ENCODE measurements around the gene GPRC5C. TPM values are rescaled to one million over a fixed set of nuclear protein-coding genes. Genes with fewer than 3 reads are reported as not detected.
A peak's percentile ranks its signal among the peaks of the same experiment; 100 is the strongest.

The GPRC5C gene
- total RNA-seq, 1 donor from 2014 or later = not detected

GRCh38 chr17:74452841-74453661 lies 21.2 kb downstream of the GPRC5C start:
- Mint-ChIP-seq H3K9me3 (no peaks in the 10 kb centered on the region), H3K36me3 (ENCODE audit: low read depth) (no peaks in the 10 kb centered on the region), H3K4me3 (peak overlapping the region; percentile 46), H3K27ac (no peak overlapping the region), H3K27me3 (ENCODE audit: insufficient read depth) (peaks cover 14% of the 10 kb centered on the region), H3K4me1 (ENCODE audit: low read depth) (peaks cover 20% of the 10 kb centered on the region)
- intact Hi-C loops (cut with micrococcal nuclease) = no loop called here
- DNase-seq (ENCODE audit: low spot score) = no peak

GRCh38 chr17:74453665-74454196 lies 21.8 kb downstream of the GPRC5C start:
- H3K4me1 Mint-ChIP-seq (ENCODE audit: low read depth) = peaks cover 25% of the 10 kb centered on the region
- no peak overlapping the region for H3K27ac Mint-ChIP-seq
- peaks cover 14% of the 10 kb centered on the region for H3K27me3 Mint-ChIP-seq (ENCODE audit: insufficient read depth)
- H3K36me3 Mint-ChIP-seq (ENCODE audit: low read depth) = no peaks in the 10 kb centered on the region
- intact Hi-C loops (cut with micrococcal nuclease) = loop anchor here (1.0 kb wide), 1 partner anchor 13 kb away; the partner anchor contains the start of gene CD300A
- H3K4me3 Mint-ChIP-seq = no peak overlapping the region
- H3K9me3 Mint-ChIP-seq = no peaks in the 10 kb centered on the region
- peak; percentile 64 for DNase-seq (ENCODE audit: low spot score)

DNA sequence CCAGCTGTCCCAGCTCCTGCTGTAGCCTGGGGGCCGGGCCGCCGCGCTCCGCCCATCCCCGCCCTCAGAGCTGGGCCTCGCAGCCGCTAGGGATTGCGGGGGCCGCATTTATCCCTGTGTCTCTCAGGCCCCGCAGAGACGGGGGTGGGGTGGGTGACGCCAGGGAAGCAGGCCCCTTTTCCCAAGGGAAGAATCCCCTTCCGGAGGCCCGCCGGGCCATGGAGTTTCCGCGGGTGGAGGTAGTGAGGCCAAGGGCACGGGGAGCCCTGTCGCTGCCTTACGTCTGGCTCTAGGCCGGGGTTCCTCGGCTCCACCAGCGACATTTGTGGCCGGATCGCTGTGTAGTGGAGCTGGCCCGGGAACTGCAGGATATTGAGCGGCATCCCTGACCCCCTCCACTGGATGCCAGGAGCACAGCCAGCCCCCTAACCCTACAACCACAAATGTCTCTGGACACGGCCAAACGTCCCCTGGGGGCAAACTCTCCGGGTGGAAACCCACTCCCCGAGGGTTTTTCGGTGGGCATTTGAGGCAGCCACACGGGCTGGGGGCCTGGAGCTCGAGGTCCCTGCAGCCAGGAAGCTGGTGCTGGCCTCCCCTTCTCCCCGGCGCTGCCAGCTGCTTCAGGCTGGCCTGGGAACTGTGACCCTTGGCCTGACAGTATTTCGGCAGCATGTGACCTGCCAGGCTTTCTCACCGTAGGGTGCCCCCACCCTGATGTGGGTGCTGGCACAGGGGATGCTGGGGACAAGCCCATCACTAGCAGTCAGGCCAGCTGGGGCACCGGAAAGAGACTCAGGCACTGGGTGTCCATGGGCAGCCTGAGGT lies 22.5 kb downstream of the GPRC5C start:
- no peak for DNase-seq (ENCODE audit: low spot score)
- intact Hi-C loops (cut with micrococcal nuclease) = loop anchor here (1.0 kb wide), 1 partner anchor 12 kb away; the partner anchor contains the start of gene CD300A
- Mint-ChIP-seq H3K4me3 (peak overlapping the region; percentile 15), H3K9me3 (no peaks in the 10 kb centered on the region), H3K27me3 (ENCODE audit: insufficient read depth) (peaks cover 14% of the 10 kb centered on the region), H3K4me1 (ENCODE audit: low read depth) (peaks cover 29% of the 10 kb centered on the region), H3K27ac (no peak overlapping the region), H3K36me3 (ENCODE audit: low read depth) (no peaks in the 10 kb centered on the region)

DNA sequence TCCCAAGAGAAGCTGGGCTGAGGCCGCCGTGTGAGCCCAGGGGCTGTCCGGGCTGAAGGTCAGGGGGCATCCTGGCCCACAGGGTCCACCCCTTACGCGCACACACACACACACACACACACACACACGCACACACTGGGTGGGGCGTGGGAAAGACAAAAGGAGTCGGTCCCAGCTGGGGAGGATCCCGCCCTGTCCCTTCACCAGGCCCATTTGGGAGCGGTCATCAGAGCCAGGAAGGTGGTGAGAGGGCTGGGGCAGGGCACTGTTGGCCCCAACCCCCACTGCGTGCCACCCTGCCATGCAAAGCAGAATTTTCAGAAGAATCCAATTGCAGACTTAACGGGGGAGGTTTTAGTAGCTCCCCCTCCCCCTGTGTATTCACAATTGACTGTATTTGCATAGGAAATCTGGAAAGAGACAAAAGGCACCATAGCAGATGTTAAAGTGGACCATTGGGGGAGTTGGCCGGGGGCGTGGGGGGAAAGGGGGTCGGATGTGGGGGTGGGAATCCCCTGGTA lies 23.2 kb downstream of the GPRC5C start:
- Mint-ChIP-seq H3K4me3 (no peak overlapping the region), H3K9me3 (no peaks in the 10 kb centered on the region), H3K36me3 (ENCODE audit: low read depth) (no peaks in the 10 kb centered on the region), H3K27ac (no peak overlapping the region), H3K27me3 (ENCODE audit: insufficient read depth) (peaks cover 14% of the 10 kb centered on the region), H3K4me1 (ENCODE audit: low read depth) (peaks cover 32% of the 10 kb centered on the region)
- intact Hi-C loops (cut with micrococcal nuclease) = no loop called here
- no peak for DNase-seq (ENCODE audit: low spot score)

GRCh38 chr17:74455821-74456220 lies 23.9 kb downstream of the GPRC5C start:
- no peak for DNase-seq (ENCODE audit: low spot score)
- no peak overlapping the region for H3K4me3 Mint-ChIP-seq
- H3K27ac Mint-ChIP-seq = no peak overlapping the region
- H3K9me3 Mint-ChIP-seq = no peaks in the 10 kb centered on the region
- peaks cover 34% of the 10 kb centered on the region for H3K4me1 Mint-ChIP-seq (ENCODE audit: low read depth)
- H3K36me3 Mint-ChIP-seq (ENCODE audit: low read depth) = no peaks in the 10 kb centered on the region
- H3K27me3 Mint-ChIP-seq (ENCODE audit: insufficient read depth) = peaks cover 14% of the 10 kb centered on the region
- intact Hi-C loops (cut with micrococcal nuclease) = no loop called here

DNA sequence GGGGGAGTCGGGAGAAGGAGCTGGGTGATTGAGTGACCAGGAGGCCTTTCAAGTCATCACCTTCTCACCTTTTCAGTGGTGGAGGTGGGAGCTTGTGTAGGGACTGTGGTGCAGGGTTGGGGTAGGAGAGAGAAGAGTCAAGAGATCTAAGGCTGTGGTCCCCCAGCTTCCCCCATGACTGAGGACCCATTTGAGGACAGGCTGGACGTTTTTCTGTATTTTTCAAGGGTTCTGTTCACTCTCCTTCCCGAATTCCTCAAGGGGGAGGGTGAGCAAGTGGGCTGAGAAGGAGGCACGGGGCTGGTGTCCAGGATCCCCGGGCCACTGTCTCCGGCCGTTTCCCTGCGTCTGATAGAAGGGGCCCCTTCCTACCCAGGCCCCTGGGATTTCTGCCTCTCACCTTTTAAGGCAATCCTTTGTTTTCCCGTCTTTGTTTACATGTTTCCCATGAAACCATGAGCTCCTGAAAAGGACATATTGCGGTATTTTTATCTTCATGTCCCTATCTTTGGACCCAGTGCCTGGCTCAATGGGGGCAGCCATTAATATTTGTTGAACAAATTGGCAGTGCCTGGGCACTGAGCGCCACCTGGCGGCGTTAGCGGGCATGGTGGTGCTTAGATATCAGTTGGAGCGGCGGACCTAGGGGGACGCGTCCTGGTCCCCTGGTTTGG lies 25.4 kb downstream of the GPRC5C start:
- intact Hi-C loops (cut with micrococcal nuclease) = loop anchor here (1.0 kb wide), 5 partner anchors 36 to 244 kb away; partner anchors contain the start of gene TTYH2
- H3K27ac Mint-ChIP-seq = peak overlapping the region; percentile 23
- H3K4me3 Mint-ChIP-seq = no peak overlapping the region
- peaks cover 28% of the 10 kb centered on the region for H3K4me1 Mint-ChIP-seq (ENCODE audit: low read depth)
- peak; percentile 54 for DNase-seq (ENCODE audit: low spot score)
- H3K9me3 Mint-ChIP-seq = no peaks in the 10 kb centered on the region
- H3K27me3 Mint-ChIP-seq (ENCODE audit: insufficient read depth) = peaks cover 10% of the 10 kb centered on the region
- no peaks in the 10 kb centered on the region for H3K36me3 Mint-ChIP-seq (ENCODE audit: low read depth)

DNA sequence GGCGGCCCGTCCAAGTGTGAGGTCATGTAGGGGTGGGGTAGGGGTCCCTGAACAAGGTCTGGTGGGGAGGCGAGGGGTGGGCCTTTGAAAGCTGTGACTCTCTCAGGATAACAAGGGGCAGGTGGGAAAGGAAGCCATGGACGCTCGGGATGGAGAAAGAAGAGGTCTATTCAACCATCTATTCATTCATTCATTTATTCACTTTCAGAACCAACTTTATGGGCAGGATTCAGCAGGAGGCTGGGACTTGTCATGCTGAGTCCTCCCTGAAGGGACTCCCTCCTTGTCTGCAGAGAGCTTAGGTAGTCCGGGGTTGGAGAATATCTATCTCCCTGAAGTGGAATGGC lies 25.9 kb downstream of the GPRC5C start:
- Mint-ChIP-seq H3K27me3 (ENCODE audit: insufficient read depth) (peaks cover 8% of the 10 kb centered on the region), H3K36me3 (ENCODE audit: low read depth) (no peaks in the 10 kb centered on the region)
- intact Hi-C loops (cut with micrococcal nuclease) = loop anchor here (1.0 kb wide), 5 partner anchors 36 to 244 kb away; partner anchors contain the start of gene TTYH2

GRCh38 chr17:74458835-74459234 lies 26.9 kb downstream of the GPRC5C start:
- no peak overlapping the region for H3K27ac Mint-ChIP-seq
- H3K27me3 Mint-ChIP-seq (ENCODE audit: insufficient read depth) = peaks cover 7% of the 10 kb centered on the region
- peaks cover 37% of the 10 kb centered on the region for H3K4me1 Mint-ChIP-seq (ENCODE audit: low read depth)
- intact Hi-C loops (cut with micrococcal nuclease) = no loop called here
- DNase-seq (ENCODE audit: low spot score) = no peak
- H3K36me3 Mint-ChIP-seq (ENCODE audit: low read depth) = no peaks in the 10 kb centered on the region
- no peaks in the 10 kb centered on the region for H3K9me3 Mint-ChIP-seq
- no peak overlapping the region for H3K4me3 Mint-ChIP-seq

More for the DNA sequence above, 25.9 kb downstream of the GPRC5C start:
- Mint-ChIP-seq H3K4me1 (ENCODE audit: low read depth) (peaks cover 29% of the 10 kb centered on the region), H3K4me3 (no peak overlapping the region), H3K9me3 (no peaks in the 10 kb centered on the region), H3K27ac (peak overlapping the region; percentile 23)
- DNase-seq (ENCODE audit: low spot score) = no peak

DNA sequence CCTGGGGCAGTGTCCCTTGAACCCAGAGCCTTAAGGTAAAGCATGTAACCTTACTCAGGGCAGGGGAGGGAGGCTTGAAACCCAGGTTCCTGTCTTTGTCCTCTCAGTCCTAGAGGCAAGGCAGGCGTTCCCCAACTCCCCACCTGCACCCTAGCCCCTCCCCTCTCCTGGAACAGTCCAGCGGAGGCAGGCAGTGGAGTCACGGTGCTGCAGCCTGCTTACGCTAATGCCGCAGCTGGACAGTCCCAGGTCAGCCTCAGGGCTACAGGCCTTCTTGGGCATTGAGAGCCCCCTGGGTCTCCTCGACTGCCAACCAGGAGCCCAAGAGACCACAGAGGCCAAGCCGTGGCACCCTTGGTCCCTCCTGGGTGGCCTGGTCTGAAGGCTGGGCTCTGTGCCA lies 27.7 kb downstream of the GPRC5C start:
- intact Hi-C loops (cut with micrococcal nuclease) = no loop called here
- Mint-ChIP-seq H3K4me1 (ENCODE audit: low read depth) (peaks cover 37% of the 10 kb centered on the region), H3K36me3 (ENCODE audit: low read depth) (no peaks in the 10 kb centered on the region), H3K9me3 (no peaks in the 10 kb centered on the region), H3K27ac (no peak overlapping the region), H3K4me3 (no peak overlapping the region), H3K27me3 (ENCODE audit: insufficient read depth) (peaks cover 7% of the 10 kb centered on the region)
- no peak for DNase-seq (ENCODE audit: low spot score)

- intact Hi-C loops (cut with micrococcal nuclease) = no loop called here
- no peaks in the 10 kb centered on the region for H3K9me3 Mint-ChIP-seq
- H3K27me3 Mint-ChIP-seq (ENCODE audit: insufficient read depth) = peaks cover 7% of the 10 kb centered on the region
- H3K4me1 Mint-ChIP-seq (ENCODE audit: low read depth) = peaks cover 37% of the 10 kb centered on the region
- H3K4me3 Mint-ChIP-seq = no peak overlapping the region
- H3K36me3 Mint-ChIP-seq (ENCODE audit: low read depth) = no peaks in the 10 kb centered on the region
- H3K27ac Mint-ChIP-seq = no peak overlapping the region
- no peak for DNase-seq (ENCODE audit: low spot score)
These were observed 28.4 kb downstream of the GPRC5C start for GRCh38 chr17:74460241-74460640.

DNA sequence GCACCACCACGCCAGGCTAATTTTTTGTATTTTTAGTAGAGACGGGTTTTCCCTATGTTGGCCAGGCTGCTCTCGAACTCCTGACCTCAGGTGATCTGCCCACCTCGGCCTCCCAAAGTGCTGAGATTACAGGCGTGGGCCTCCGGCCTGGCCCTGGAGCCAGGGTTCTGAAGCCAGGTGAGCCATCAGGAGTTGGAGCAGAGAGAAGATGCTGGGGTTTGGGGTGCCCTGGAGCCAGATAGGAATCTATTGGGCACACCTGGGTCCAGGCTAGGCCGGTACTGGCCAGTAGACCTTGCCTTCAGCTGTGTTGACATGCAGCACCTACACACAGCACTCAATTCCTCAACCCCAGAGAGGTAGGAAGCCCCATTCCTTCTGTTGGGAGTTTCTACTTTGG lies 29.1 kb downstream of the GPRC5C start:
- DNase-seq (ENCODE audit: low spot score) = no peak
- intact Hi-C loops (cut with micrococcal nuclease) = no loop called here
- H3K4me1 Mint-ChIP-seq (ENCODE audit: low read depth) = peaks cover 37% of the 10 kb centered on the region
- no peaks in the 10 kb centered on the region for H3K36me3 Mint-ChIP-seq (ENCODE audit: low read depth)
- no peak overlapping the region for H3K4me3 Mint-ChIP-seq
- peaks cover 5% of the 10 kb centered on the region for H3K27me3 Mint-ChIP-seq (ENCODE audit: insufficient read depth)
- no peak overlapping the region for H3K27ac Mint-ChIP-seq
- no peaks in the 10 kb centered on the region for H3K9me3 Mint-ChIP-seq

- peaks cover 5% of the 10 kb centered on the region for H3K27me3 Mint-ChIP-seq (ENCODE audit: insufficient read depth)
- intact Hi-C loops (cut with micrococcal nuclease) = no loop called here
- no peak overlapping the region for H3K4me3 Mint-ChIP-seq
- no peaks in the 10 kb centered on the region for H3K9me3 Mint-ChIP-seq
- no peaks in the 10 kb centered on the region for H3K36me3 Mint-ChIP-seq (ENCODE audit: low read depth)
- H3K27ac Mint-ChIP-seq = peak overlapping the region; percentile 27
- no peak for DNase-seq (ENCODE audit: low spot score)
- peaks cover 37% of the 10 kb centered on the region for H3K4me1 Mint-ChIP-seq (ENCODE audit: low read depth)
These were observed 29.7 kb downstream of the GPRC5C start for GRCh38 chr17:74461611-74462010.
